GM21528 (cell line): ENCODE measurements around the gene SLC13A5.

Source experiments
- ATAC-seq: cut with Tn5 transposase; IDR thresholded peaks from one replicate; pipeline ENCODE4 v1.9.1; 2021; ENCODE audit warnings: mild to moderate bottlenecking, moderate library complexity; ENCODE audit not compliant: unreplicated experiment, low FRiP score

The SLC13A5 gene

GRCh38 chr17:6684881-6685767, 28.0 kb downstream of the SLC13A5 start:
- no peak for ATAC-seq

GRCh38 chr17:6684460-6684783, 28.7 kb downstream of the SLC13A5 start:
- no peak for ATAC-seq

- ATAC-seq, result no peak
These were observed 29.3 kb downstream of the SLC13A5 start for GRCh38 chr17:6683730-6684459.

DNA sequence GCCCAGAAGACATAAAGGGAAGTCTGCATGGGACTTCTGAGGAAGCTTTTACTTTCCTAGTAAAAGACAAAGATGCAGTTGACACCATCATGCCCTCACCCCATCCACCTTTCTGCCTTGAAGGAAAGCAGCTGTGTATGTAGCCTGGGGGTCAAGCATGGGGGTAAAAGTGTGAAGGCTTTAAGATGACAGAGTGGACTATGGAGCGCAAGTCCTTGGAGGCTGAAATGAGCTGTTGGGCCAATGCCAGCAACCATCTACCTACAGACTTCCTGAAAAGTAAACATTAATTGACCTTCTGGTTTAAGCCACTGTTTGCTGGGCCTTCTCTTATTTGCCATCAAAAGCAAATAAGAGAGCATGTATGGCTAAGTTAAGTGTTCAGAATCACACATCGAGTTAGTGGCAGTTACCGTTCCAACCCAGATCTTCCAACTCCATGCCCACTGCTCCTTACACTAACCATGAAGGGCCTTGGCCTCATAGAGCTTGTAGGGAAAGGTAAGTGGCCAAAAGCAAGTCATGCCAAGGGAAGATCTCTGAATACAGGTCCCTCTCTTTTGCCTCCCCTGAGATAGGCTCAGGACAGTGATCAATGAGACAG, 30.0 kb downstream of the SLC13A5 start:
- no peak for ATAC-seq

- ATAC-seq, result no peak
These were observed 30.8 kb downstream of the SLC13A5 start for GRCh38 chr17:6682339-6682738.

- no peak for ATAC-seq
These were observed 31.5 kb downstream of the SLC13A5 start for GRCh38 chr17:6681671-6682070.

DNA sequence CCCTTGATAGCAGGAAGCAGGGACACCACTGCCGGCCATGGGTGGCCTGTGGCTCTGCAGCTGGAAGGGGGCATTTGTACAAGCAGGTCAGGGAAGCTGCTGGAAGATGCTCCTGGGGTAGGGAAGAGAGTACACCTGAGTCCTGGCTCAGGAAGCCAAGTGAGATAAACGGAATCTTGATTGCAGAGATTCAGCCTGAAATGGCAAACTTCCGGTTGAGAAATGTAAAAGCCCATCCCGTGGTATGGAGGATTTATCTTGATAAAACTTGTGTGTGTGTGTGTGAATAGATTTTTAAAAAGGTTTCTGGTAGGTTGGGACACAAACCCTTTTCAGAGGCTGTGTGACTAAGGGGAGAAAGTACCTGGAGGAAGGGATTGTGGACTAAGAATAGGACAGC, 32.0 kb downstream of the SLC13A5 start:
- ATAC-seq, result no peak

DNA sequence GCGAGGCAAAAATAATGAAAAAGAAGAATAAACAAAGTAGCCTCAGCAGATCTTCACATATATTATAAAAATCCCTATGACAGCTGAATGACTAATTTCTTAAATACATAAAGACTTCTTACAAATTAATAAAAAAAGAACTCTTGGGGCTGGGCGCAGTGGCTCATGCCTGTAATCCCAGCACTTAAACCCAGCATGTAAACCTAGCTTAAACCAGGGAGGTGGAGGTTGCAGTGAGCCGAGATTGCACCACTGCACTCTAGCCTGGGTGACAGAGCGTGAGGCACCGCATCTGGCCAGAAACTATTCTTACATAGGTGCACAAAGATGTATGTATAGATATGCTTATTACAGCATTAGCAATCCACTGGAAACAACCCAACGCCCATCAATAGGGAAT, 33.9 kb downstream of the SLC13A5 start:
- ATAC-seq, result no peak

DNA sequence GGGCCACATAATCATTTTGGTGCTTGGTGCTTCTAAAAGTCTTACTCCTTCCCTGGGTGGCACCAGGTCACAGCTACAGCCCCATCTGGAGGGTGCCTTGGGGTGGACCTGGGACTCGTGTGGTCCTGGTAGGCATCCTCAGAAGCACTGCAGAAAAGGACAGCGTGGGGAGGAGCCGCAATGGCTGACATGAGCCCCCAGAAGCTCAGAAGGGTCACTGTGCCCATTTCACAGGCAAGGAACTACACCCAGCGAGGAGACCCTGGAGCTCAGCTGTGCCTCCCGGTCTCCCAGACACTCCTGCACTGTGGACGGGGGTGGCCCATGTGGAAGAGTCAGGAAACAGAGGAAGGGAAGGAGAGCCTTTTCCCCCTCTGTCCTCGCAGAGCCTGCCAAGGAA, 35.2 kb downstream of the SLC13A5 start:
- ATAC-seq, result no peak

DNA sequence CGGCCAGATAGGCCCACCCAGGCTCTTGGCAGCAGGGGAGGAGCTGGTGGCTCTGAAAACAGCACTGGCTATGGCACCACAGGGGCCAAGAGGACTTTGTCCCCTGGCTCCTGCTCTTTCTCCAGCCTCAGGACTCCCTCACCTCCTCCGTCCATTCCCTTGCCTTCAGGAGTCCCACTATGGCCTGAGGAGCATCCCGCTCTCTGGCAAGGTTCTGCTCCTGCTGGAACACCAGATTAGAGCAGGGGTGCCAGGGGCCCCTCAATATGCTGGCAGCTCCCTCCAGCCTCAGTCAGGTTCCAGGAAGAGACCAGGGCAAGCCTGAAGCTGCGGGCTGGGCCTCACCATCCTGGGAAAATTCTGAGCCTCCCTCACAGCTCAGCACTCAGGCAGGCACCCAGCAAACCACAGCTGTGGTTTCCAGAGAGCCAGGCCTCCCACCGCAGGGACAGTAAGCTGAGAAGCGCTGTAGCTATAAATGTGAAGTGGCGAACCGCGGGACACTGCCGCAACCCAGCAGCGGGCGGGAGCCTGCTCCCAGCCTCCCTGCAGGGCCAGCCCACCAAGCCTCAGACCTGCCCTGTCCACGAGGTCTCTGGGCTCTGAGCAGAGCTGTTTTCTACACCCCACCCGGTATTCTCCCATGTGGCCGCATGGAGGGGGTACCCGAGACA, 35.9 kb downstream of the SLC13A5 start:
- no peak for ATAC-seq

- no peak for ATAC-seq
These were observed 36.4 kb downstream of the SLC13A5 start for GRCh38 chr17:6676802-6677157.

DNA sequence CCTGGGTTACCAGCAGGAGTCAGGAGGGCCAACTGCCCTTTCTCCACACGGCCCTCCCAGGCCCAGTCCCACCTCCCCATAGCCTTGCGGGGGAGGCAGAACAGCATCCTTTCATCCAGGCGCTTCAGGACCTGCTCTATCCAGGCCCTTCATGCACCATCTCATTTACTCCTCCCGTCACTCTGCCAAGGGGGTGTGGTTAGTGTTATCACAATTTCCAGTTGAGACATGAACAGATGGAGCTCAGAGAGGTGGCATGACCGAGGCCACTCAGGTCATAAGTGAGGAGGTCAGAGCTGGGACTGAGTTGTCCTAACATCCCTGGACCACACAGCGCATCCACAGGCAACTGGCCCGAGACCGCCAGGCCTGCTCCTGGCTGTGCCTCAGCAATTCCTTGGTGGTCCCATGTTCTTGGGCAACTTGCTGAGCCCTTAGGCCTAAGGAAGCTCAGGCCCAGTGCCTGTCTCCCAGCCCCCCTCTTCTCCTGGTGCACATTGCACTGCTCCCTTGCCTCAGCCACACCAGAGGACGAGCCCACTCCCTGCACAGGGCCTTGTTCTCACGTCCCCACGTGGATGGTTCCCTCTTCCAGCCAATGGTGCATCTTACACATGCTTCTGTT, 37.9 kb downstream of the SLC13A5 start:
- ATAC-seq, result no peak

GRCh38 chr17:6674586-6674985, 38.6 kb downstream of the SLC13A5 start:
- no peak for ATAC-seq

DNA sequence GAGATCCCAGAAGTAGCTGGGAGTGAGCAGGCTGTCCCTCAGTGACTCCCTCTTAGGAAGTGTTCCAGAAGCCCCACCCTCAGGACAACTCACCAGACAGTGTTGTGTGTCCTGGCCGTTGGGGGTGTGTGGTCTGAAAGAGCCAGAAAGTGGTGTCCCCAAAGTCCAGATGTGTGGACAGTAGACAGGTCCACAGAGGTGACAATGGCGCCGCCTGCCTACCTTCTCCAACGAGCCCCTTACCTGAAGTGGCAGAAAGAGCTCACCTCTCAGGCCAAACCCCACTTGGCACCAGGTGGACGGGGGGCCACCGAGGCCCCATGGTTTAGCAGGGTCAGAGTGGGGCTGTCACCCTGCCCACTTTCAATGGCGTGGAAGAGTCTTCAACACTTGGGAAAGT, 41.7 kb downstream of the SLC13A5 start:
- no peak for ATAC-seq

DNA sequence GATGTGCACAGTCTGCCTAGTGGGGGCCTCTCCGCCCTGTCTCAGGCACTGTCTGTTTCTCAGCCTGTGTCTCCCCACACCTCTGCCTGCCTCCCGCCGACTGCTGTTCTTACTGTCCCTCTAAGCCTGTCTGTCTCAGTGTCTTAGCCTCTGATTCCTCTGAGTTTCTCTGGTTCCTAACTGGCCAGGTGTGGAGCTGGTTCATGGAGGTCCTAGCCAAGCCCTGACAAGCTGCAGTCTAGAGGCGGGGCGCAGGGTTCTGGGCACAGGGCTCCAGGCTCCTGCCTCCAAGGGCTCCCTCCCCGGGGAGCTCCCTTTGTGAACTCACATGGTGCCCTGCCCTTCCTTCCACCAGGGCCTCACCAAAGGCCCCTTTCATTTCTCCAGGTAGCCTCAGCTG, 42.2 kb downstream of the SLC13A5 start:
- ATAC-seq, result no peak

DNA sequence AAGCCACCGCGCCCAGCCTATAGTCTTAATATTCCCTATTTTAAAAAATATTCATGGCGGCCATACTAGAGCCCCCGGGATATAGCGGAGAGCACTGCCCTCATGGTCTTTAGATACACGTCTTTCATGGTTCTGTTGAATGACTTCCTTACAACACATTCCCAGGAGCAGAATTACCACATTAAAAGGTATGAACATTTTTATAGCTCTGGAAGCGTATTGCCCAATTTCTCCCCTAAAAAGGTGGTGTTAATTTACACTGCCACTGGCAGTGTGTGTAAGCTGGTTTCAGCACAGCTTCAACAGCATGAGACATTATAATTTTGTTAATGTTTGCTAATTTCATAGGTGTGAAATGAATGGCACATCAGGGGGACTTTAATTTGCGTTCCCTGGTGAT, 42.6 kb downstream of the SLC13A5 start:
- ATAC-seq, result no peak

DNA sequence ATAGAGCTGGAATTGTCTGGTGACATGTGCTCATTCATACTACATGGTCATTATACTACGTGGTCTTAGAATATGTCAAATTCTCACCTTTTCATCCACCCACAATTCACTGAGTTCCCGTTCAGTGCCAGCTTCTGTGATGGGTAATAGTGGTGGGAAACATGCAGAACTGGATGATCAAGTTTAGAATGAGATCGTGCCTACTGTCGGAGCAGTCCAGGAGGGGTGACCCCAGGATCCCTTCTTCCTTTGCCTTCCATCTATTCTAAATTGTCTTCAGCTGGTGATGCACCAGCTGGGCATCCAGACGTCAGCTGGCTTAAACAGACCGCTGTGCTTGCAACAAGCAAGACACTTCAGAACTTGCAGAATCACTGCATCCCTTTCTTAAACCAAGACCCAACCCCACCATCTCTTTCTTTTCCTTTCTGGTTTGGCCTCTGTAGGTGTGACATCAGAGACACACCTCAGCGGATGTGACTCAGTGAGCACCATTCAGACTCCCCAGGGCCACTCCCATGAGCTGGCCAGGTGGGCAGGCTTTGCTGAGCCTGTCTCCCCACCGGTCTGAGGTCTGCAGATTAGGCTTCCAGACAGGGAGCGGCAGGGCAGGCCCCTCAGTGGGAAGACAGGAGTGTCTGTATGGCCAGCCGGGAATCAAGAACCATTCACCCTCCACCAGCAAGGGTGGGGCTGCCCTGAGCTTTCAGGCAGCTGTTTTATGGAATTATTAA, 43.5 kb downstream of the SLC13A5 start:
- no peak for ATAC-seq

DNA sequence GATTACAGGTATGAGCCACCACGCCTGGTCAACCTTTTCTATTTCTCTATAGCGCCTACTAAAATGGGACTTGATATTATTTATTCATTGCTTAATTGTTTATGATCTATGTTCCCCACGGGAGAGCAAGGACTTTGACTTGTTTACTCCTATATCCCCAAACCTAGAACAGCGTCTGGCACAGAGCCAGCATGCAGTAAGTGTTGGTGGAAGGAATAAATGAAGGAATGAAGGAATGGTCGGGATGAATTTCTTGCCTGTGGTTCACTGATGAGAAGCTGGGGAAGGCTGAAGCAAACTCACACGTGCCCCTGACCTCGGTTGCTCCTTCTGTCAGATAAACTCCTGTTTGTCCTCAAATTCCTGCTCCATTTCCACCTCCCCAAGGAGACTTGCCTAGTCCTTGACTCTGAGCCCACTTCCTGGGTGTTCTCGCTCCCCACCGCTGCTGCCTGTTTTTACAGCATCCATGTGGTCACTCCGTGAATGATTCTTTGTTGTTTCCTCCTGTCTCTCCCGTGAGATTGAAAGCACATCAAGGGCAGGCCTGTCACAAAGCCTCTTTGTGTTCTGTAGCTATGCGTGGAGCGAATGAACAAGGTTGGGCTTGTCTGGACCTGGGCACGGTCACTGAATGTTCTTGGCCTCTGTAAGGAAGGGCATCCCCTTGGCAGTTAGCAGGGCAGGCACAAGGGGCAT, 44.3 kb downstream of the SLC13A5 start:
- no peak for ATAC-seq

- no peak for ATAC-seq
These were observed 45.0 kb downstream of the SLC13A5 start for GRCh38 chr17:6668219-6668618.
